GM18511 (cell line): Measurements from ENCODE around the gene PDILT.
"Not testable (repeated sequence)": the region's sequence is repeated elsewhere in the genome, so short reads cannot be mapped to it uniquely, and the experiment has no call there.

Experiments used
- ATAC-seq: cut with Tn5 transposase; IDR thresholded peaks from one replicate; pipeline ENCODE4 v1.9.1; 2021; ENCODE audit warnings: mild to moderate bottlenecking, moderate library complexity; ENCODE audit not compliant: unreplicated experiment

The PDILT gene

GRCh38 chr16:20404637-20405036 is at the start of gene PDILT:
TSS of gene PDILT (minus strand) at chr16:20404737. CDS start at chr16:20399300, 5,437 bp downstream.
- ATAC-seq = no peak

DNA sequence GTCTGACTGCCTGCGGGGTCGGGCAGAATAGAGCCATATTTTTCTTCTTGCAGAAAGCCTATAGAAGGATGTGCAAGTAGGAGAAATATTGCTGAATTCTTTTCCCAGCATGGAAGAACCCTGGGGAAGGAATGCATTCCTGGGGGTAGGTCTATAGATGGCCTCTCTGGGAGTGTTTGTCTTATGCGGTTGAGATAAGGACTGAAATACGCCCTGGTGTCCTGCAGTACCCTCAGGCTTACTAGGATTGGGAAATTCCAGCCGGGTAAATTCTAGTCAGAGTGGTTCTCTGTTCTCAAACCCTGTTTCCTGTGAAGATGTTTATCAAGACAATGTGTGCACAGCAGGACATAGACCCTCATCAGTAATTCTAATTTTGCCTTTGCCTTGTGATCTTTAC is 49.1 kb upstream of the PDILT start:
- ATAC-seq = not testable (repeated sequence)

DNA sequence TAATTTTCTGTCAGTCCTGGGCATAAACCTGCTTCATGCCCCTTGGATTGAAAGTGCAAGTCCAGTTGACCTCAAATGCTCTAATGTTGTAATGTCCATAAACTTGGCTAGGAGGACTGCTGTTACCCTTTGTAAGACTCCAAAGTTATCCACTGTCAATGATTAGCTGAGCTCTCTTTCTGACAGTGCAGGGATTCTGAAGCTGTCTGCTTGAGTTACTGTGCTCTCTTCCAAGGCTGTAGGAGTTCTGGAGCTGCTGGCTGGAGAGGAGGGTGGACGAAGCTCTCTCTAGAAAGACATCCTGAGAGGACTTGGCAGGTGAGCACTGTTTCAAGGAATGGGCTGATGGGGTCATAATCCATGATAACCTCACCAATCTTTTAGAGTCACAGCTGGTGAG is 46.8 kb upstream of the PDILT start, which contains the start of gene ACSM2A:
TSS of gene ACSM2A (plus strand) at position 158 of the 400 bp plus-strand sequence. CDS start 8,594 bp downstream, outside the sequence.
- ATAC-seq = not testable (repeated sequence)

DNA sequence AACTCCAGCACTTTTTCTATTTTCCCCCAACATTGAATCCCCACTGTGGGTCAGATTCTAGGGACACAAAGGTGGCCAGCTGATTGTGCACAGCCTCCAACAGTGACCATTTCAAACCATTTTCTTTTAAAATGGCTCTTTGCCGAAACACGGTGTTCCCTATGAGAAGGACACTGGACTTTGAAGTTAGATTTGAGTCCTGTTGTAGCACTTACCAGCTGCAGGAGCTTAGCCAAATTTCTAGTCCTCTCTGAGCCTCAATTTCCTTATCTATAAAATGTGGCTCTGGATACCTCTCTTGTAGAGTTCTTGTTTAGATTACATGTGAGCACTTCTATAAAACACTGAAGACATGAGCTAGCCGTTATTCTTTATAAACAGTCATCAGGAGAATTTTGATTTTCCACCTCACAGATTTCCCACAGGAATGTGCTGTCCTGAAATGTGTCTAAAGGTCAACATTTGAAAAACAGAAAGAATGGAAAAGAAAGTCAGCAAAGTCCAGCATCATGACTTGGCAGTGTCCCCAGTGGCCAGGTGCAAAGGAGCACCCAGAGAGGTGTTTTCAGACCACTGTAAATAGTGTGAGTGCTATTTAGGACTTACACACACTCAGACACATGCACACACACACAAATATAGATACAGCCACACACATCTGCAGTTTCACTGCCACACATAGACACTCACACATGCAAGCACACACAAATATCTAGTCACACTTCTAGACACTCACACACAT is 42.3 kb upstream of the PDILT start:
- ATAC-seq = not testable (repeated sequence)

GRCh38 chr16:20441859-20442258 is 37.3 kb upstream of the PDILT start:
- not testable (repeated sequence) for ATAC-seq

GRCh38 chr16:20441191-20441590 is 36.7 kb upstream of the PDILT start:
- ATAC-seq = no peak

DNA sequence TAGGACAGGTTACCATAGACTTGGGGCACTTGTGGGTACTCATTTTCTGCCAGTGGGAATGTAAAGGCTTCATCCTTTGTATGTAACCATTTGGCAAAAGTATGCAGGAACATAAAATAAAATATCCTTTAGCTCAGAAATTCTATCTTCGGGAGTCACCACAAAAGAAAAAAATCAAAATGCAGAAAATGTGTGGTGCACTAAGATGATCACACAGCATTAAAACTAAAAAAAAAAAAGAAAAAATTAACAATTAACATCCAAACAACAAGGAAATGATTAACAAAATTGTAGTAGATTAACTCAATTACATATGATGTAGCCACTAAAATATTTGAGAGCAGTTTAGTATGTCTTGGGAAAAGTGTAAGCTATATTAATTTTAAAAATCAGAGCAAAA is 36.2 kb upstream of the PDILT start:
- ATAC-seq = not testable (repeated sequence)

GRCh38 chr16:20439820-20440231 is 35.3 kb upstream of the PDILT start:
- not testable (repeated sequence) for ATAC-seq

DNA sequence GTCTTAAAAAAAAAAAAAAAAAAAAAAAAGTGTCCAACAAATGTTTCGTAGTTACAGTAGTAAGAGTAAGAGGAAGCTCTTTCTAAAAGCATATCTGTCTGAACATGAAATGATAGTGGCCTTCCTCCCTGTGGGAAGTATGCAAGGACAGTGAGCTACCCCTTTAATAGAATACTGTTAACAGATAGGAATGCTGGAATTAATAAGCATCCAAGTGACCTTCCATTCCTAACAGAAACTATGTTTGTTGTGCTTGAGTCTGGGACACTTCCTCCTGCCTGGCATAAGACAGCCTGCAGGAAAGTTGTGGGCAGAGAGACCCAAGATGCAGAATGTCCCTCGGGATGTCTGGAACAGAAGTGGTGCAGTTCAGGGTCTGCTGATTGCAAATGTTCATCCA is 34.4 kb upstream of the PDILT start:
- not testable (repeated sequence) for ATAC-seq

DNA sequence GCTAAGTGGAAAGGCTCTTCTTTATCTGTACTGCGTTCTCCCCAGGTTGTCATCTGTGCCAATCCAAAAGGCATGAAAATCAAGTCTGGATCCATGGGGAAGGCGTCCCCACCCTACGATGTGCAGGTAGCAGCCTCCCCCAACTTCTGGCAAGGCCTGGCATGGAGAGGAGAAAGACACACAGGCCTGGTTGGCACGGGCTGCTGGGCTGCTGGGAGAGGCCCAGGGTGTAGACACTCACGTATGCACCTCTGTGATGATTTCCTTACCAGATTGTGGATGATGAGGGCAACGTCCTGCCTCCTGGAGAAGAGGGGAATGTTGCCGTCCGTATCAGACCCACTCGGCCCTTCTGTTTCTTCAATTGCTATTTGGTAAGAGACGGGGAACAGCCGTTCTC is 26.4 kb upstream of the PDILT start:
- ATAC-seq = no peak

GRCh38 chr16:20430480-20430879 is 25.9 kb upstream of the PDILT start:
- ATAC-seq = not testable (repeated sequence)

DNA sequence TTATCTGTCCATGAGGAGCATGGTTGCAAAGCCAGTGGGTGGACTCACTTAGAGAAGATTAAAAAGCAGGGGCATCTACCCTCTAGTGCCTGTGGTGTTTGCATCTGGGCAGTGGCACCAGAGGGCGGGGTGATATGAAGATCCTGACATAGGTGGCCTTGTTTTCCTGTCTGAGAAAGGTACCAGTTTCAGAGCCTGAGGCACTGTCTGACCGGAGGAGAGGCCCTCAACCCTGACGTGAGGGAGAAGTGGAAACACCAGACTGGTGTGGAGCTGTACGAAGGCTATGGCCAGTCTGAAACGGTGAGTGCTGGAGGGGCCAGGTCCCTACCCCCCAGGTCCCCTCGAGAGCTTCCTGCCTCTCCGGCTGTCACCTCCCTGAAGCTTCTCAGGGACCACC is 25.0 kb upstream of the PDILT start:
- ATAC-seq = not testable (repeated sequence)

DNA sequence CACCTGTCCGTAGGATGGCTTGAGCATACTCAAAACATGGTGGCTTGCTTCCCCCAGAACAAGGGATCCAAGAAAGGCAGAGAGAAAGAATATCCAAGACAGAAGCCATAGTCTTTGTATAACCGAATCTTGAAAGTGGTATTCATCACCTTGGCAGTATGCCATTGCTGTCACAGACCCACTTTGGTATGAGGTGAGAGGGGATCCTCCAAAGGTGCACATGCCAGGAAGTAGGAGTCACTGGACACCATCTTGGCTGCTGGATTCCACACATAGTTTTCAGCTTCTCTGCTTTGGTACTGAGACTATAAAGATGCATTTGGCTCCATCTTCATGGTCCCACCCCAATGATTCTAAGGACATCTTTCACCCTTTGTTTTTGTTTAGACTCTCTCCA is 22.9 kb upstream of the PDILT start:
- ATAC-seq = not testable (repeated sequence)

GRCh38 chr16:20424129-20424866 is 19.8 kb upstream of the PDILT start:
- no peak for ATAC-seq

GRCh38 chr16:20423772-20424128 is 19.2 kb upstream of the PDILT start:
- not testable (repeated sequence) for ATAC-seq

DNA sequence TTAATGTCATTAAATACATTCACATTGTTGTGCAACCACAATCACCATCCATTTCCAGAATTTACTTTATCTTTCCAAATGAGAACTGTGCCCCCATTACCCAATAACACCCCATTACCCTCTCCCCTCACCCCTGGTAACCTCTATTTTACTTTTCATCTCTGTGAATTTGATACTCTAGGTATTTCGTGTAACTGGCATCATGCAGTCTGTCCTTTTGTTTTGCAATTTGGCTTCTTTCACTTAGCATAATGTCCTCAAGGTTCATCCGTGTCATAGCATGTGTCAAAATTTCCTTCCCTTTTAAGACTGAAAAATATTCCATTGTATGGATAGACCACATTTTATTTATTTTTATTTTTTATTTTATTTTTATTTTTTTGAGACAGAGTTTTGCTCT is 17.2 kb upstream of the PDILT start:
- not testable (repeated sequence) for ATAC-seq

DNA sequence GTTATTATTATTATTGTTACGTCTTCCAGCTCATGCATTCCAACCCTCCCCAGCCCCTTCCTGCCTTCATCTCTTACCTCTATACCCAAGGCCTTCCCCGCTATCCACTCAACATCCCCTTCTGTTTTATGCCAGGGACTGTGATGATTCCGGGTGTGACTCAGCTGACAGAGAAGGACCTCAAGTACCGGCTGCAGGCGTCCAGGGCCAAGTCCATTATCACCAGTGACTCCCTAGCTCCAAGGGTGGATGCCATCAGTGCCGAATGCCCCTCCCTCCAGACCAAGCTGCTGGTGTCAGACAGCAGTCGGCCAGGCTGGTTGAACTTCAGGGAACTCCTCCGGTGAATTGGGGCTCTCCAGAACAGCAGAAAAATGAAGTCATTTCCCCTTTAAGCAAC is 14.6 kb upstream of the PDILT start:
- not testable (repeated sequence) for ATAC-seq

DNA sequence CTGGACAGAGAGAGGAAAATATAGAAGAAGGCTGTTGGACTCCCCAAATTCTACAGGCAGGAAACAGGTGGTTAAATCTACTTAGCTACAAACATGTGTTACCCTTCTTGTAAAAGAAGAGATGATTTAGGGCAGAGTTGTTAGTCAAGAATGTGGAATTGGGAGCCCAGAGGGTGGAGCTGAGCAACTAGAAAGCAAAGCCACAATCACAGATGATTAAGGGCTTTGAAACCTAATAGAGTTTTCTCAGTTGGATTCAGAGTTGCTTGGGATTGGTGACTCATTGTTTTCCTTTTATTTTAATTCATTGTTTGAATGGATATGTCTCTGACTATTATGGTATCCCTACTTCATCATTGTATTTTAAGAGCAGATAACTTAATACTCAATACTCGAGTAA is 11.0 kb upstream of the PDILT start:
- ATAC-seq = no peak

GRCh38 chr16:20411055-20411454 is 6.5 kb upstream of the PDILT start:
- no peak for ATAC-seq

DNA sequence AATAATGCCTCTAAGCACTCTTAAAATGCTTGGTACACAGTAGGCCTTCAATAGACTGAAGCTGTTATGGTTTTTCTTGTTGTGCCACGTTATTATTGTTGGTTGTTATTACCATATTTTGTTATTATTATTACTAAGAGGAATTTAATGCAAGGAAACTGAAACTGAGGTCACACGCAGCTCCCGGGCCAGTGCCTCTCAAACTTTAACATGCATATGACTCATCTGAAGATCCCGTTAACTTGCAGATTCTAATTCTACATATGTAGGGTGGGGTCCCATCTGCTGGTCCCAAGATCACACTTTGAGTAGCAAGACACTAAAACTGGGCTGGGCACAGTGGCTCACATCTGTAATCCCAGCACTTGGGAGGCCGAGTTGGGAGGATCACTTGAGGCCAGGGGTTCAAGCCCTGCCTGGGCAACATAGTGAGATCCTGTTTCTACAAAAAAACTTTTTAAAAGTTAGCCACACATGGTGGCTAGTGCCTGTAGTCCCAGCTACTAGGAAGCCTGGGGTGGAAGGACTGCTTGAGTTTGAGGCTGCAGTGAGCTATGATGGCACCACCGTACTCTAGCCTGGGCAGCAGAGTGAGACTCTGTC is 5.7 kb upstream of the PDILT start:
- ATAC-seq = no peak

DNA sequence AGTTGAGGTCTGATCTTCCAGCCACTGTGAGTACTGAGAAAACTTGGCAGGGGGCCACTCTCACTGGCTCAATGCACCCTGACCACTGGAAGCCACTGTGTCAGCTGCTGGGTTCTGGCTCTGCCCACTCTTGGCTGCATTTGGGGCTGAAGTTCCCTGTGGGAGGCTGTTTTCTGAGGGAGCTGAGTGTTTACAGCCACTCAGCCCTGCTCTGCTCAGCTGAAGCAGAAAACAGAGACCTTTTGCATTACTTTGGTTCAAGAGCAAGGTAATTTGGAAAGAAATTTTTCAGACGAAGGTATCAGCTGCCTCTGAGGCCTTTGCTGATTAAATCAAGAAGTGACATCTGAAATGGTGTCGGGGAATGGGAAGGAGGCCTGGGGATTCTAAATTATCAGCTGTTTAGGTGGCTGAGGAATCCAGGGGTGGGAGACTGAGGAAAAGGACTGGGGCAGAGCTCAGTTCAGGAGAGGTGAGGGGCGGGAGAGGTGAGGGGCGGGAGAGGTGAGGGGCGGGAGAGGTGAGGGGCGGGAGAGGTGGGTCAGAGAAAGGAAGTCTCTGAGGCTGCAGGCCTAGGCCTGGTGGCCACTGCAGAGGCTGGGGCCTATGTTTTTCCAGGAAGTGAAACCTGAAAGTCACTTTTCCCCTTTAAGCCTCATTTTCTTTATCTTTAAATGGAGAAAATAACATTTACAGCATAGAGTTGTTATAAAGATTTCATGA is 5.0 kb upstream of the PDILT start, which contains the start of gene ACSM5:
TSS of gene ACSM5 (plus strand) at position 137 of the 723 bp plus-strand sequence. CDS start 1,951 bp downstream, outside the sequence.
- no peak for ATAC-seq
